ENCODE results near the gene C10orf71. TPM values are rescaled to one million over a fixed set of nuclear protein-coding genes. Genes with fewer than 3 reads are reported as not detected.

C10orf71 gene
- total RNA-seq, 1 donor from 2014 or later, result not detected

DNA sequence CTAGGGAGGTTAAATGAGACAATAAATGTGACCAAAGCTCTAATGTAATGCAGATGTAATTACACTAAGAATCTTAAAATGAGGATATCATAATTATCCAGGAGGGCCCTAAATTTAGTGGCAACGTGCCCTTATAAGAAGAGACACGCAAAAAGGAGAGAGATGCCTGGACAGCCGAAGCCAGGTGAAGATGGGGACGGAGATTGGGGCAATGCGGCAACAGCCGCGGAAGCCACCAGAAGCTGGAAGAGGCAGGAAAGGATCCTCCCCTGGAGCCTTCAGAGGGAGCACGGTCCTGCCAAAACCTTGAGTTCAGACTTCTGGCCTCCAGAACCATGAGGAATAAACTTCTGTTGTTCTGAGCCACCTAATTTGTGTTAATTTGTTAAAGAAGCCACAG is 25.3 kb upstream of the C10orf71 start:
- intact Hi-C loops (cut with micrococcal nuclease), result no loop called here

DNA sequence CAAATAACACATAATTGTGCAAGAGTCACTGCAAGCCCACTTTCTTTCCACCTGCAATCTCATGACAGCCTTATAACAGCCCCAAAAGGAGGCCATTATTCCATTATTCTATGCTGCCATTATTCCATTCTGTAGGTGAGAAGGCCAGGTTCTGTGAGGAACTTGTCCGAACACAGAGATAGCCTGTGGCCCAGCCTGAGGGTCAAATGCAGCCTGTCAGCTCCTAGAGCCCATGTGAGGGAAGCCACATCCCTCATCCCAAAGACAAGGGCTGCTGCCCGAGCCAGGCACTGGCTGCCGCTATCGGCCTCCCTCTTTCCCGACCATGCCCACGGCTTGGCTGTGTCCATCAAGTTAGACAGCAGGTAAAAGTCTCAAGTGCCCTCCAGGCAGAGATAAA is 24.1 kb upstream of the C10orf71 start:
- intact Hi-C loops (cut with micrococcal nuclease), result no loop called here

DNA sequence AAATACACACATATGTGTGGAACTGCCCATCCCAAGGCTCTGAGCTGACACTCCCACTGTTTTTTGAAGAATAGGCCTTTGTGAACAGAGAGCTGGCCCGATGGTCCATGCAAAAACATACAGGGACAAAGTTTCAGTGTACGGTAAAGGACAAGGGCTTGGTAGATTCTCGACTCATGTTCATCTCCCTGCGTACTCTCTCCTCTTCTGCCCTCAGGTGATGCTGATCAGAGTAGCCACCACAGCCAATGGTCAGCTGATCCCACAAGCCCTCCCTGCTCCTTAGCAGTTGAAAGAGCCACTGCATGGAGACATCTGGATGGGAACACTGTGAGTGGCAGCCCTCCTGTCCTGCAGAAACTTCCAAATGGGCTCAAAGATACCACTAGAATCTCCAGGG is 23.1 kb upstream of the C10orf71 start:
- intact Hi-C loops (cut with micrococcal nuclease), result no loop called here

DNA sequence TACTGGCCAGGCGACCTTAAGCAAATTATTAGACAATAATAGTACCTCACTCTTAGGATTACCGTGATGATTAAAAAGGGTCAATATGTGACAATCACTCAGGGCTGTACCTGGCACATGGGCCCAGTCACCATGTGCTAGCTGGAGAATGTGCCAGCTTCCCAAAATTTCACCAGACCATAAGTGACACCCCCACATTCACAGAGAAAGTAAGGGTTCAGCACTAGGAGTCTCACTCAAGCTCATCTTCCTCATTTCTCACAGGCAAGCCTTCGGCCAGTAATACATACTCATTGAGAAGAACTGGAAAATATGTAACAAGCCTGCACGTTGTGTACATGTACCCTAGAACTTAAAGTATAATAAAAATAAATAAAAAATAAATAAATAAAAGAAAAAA is 22.4 kb upstream of the C10orf71 start:
- intact Hi-C loops (cut with micrococcal nuclease), result no loop called here

DNA sequence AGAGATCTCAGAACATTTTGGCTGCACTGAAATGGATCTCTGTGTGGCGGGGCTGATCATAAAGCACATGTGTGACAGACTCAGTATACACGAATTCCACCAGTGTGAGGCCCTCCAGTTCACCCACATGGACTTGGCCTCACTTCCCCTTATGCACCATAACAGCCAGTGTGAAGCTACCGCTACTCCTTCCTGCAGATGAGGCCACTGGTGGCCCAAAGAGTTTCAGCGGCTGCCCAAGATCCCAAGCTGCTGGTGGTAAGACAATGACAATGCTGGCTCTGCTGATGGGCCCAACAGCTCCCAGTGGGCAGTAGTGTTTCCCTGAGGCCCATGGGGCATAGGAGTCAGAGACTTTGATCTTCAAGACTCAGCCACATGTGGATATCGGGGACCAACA is 21.0 kb upstream of the C10orf71 start:
- intact Hi-C loops (cut with micrococcal nuclease), result no loop called here

DNA sequence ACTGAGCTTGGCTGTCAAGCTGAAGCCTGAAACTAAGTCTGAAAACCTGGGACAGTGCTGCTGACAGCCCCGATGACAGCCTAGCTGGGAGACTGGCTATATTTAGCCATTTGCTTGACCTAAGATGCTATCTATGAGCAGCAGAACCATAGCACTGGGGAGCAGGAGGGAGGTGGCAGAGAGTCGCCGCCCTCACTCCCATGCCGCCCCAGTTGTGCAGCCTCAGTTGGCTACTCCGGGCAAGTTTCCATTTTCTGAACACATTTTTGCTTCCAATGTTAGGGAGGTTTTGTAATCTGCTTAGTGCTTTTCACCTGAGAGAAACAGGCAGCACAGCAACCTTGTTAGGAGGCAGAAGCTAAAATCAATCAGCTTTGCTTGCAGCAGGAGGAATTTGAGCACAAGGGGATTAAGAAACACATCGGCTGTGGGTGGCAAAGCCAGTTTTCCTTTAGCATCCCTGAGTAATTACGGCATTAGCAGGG is 20.4 kb upstream of the C10orf71 start:
- intact Hi-C loops (cut with micrococcal nuclease), result no loop called here

DNA sequence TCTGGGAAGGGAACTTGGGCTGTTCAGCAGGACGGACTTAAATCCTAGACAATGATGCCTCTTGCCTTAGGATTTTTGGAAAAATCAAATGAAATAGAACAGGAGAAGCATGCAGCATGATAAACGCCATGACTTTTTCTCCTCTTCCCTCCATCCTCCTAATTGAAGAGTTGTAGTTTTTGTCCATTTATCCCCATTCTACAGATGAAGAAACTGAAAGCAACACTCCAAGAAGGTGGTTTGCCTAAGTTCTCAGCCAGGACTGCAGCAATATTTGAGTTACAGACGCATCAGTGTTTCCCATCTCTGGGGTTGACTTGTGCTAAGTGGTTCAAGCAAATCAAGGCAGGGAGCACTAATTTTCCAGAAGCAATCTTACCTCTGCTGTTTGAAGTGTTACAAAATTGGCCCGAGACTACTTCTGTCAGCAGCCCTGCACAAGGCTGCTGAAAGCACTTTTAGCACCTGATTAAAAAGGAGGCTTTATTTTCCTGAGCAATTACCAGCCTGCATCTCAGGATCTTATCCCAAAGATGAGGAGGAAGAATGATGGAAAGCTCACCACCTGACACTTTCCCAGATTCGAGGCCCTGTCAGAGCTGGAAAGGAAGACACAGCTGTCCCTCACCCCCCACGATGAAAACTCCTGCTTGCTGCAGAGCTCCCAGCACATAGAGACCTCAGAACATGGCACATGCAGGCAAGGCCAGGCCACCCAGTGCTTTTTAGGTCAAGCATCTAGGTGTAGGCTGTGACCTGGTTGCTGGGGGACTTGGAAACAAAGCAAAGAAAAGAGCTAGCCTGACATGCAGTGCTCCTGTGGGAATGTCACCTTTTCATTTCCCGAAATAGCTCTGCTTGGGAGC is 19.7 kb upstream of the C10orf71 start:
- intact Hi-C loops (cut with micrococcal nuclease), result no loop called here

DNA sequence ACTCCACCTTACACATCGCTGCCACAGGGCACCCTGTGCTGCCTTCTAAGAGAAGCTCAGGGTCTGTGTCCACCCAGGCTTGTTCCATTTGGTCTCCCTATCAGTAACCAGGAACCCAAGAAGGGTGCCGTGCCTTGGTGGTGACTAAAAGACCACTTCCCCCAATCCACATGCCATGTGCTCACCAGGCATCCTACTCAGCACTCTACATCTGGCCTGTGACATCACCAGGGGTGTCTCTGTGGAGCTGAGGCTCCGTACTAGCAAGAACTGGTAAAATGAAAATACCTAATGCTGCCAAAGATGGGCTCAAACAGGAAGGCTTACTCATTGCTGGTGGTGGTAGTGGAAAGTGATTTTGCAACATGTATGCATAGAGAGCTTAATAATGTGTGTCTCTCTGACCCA is 19.0 kb upstream of the C10orf71 start:
- intact Hi-C loops (cut with micrococcal nuclease), result no loop called here

DNA sequence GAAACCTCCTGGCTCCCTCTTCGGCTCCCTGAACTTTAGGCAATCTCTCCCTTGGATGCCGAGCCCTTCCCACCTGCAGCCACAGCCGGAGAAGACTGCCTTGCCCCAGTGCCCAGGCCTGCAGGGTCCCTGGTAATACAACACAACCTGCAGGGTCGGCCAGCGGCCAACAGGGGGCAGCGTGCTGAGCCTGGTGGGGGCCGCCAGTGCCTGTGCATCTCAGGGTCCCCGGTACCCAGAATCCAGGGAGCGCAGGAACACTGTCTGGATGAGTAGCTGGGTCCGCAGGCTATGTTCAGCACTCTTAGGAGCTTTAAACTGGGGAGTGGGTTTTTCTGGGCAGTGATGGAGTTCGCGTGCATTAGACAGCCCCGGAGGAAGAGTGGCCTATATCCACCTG is 17.5 kb upstream of the C10orf71 start:
- intact Hi-C loops (cut with micrococcal nuclease), result no loop called here

DNA sequence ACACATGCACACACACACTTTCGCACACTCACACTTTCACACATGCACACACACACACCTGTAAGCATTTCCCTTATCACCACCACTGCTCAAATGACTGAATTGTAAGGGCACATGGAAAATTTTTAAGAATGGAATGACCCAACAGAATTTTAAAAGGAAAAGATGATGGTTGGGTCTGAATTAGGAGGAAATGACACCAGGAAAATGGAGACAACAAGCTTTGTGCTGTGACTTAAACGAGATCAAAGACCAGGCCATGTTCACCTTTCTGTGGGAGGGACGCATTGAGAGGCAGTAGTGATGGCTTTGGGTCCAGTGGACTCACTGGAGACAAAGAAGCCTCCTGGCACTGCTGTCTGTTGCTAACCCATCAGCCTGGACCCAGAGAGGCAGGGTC is 16.7 kb upstream of the C10orf71 start:
- intact Hi-C loops (cut with micrococcal nuclease), result no loop called here

DNA sequence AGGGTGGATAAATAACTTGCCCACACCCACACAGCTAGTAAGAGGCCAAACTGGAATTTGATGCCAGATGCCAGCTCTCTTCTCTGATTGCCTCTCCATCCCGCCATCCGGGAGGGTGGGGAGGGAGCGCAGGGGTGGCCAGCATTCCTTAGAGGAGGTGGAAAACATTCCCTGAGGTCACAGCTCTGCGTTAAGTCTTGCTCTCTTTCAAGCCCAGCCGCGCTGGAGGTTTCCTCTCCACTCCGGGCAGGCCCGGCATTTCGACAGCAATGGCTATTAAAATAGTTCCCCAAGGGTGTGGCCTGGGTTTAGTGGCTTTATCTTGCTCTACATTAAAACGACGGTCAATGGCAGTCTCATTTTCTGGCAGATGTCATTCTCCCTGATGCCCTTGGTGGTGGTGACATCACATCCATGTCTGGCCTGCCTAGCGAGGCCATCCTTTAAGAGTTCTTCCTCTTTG is 16.1 kb upstream of the C10orf71 start:
- intact Hi-C loops (cut with micrococcal nuclease), result no loop called here

DNA sequence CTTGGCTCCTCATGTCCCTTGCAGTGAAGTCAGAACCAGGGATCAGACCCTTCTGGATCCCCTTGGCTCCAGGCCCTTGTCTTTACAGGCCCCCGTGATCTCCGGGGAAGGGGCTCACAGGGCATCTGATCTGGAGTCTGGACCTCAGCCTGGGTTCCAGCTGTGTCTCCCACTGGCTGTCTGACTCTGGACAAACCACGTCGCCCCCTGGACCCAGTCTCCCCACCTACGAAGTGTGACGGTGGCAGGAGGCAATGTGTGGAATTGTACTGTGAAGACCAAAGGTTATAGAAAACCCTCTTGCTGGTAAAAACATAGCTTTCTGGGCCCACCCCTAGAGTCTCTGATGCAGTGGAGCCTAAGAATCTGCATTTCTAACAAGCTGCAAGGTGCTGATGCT is 15.5 kb upstream of the C10orf71 start:
- intact Hi-C loops (cut with micrococcal nuclease), result no loop called here

DNA sequence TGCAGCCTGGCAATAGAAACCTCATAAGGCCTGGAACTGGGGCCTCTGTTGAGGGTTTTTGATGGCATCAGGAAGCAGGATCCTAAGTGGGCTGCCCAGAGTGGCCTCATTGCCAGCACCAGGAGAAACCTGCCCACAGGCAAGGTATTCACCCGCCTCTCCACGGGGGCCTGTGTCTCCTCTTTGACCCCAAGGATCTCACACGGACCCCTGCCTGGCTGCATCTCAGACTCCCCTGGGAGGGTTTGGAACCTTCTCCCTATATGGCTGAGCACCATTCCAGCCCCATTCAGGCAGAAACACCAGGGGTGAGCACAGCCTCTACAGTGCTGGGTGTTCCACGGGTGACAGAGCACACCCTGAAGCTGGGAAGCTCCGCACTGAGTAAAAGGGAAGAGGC is 14.6 kb upstream of the C10orf71 start:
- intact Hi-C loops (cut with micrococcal nuclease), result no loop called here

DNA sequence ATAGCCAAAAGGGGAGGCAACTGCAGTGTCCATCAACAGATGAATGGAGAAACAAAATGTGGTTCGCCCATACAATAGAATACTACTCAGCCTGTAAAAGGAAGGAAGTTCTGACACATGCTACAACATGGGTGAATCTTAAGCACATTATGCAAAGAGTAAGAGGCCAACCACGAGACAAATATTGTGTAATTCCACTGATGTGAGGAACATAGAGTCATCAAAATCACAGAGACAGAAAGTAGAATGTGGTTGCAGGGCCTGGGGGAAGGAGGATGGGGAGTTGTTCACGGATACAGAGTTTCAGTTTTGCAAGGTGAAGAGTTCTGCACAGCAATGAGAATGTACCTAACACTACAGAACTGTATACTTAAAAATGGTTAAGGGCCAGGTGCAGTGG is 13.7 kb upstream of the C10orf71 start:
- intact Hi-C loops (cut with micrococcal nuclease), result no loop called here

DNA sequence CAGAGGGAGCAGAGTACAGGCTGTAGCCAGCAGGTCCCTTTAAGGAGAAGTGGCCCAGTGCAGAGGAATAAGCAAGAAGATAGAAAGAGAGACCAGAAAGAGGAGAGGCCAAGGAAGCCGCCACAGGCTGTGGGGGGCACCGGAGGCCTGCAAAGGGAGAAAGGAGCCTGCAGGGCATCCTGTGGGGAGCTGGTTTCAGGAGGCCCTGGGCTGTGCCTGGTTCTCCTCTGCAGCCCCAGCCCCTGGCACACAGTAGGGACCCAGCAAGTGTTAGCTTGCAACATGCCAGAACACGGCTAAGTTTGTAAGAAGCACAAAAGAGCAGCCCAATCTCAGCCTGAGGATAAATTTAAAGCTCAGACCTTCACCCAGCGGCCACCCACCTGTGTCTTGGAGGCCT is 12.3 kb upstream of the C10orf71 start:
- intact Hi-C loops (cut with micrococcal nuclease), result no loop called here

DNA sequence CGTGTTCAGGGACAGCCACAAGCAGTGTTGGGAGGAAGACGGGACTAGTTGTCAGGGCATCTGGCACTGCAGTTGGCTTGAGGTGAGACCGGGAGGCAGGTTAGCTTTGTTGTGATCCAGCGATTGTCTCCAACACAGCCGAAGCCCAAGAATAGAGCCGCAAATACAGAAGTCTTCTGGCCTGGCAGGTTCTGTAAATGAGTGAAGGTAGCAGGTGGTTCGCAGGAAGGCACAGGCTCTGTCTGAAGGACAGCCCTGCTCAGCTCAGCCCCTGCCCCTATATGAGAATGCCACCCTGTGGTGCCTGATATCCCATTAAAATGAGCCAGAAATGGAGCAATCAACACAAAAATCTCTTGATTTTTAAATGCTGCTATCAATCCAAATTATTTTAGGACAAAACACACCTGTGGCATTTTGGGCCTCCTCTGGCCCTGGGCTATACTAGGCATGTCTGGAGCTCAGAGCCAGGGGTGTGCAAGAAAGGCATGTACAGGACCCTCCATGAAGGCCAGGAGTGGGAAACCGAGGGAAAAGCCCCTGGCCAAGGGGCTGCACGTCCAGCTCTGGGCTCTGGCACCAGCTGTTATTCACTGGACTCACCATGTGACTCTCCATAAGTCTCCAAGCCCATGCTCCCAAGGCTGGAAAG is 11.2 kb upstream of the C10orf71 start:
- intact Hi-C loops (cut with micrococcal nuclease), result no loop called here

DNA sequence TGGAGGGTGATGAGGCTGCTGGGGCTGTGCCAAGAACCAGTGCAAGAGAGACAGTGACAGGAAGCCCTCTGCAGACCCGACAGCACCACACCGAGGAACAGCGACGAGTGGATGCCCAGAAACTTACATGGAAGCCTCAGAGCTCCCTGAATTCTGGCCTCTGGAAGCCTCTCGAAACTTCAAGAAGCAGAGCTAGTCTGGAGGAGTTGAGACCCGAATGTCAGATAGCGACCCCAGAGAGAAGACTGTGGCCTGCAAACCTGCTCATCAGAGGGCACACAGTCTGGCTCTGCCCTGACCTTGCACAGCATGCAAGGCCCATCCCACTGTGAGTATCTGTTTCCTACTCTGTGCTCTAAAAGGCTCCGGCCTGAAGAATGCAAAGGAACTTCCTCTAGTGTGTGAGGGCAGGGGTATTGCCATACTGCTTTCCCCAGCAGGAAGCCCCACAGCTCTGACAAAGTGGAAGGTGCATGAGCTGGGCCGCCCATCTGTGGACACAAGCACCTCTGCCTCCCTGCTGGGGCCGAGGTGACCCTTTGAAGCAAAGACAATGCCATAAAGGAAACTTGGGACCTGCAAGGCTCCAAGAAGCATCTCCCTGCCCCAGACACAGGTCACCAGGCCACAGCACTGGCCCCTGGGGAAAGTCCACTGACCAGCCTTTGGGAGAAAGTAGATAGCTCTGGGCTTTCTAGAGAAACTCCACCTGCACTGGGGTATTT is 10.5 kb upstream of the C10orf71 start:
- intact Hi-C loops (cut with micrococcal nuclease), result no loop called here

DNA sequence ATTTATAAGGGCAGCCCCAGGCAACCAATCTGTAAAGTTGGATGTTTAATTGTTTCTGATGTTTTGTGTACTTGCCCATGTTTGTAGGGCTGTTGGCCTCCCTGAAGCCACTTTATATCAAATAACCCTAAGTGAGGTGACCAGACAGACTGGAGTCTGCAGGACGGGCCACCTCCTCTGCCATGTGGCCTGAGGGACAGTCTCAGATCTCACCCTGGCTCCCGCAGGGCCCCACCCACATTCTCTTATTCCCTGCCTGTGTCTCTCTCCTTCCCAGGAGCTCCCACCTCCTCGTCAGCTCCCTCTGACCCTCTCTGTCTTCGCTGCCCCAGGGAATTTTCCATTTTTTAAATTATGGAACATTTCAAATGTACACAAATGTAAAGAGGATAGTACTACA is 9.5 kb upstream of the C10orf71 start:
- intact Hi-C loops (cut with micrococcal nuclease), result no loop called here

DNA sequence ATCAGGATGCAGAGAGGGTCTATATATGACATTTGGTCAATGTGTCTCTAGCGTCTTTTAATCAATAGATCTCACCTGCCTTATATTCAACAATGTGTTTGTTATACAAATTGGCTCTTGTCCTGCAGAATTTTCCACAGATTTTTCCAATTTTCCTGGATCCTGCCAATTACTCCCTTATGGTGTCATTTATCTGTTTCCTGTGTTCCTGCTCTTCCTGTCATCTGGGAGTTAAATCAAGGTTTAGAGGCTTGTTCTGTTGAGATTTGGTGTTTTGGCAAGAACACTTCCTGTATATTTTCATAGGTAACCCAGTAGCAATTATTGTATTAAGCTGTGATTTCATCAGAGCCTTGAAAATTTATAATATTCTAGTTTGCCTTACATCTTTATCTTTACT is 8.8 kb upstream of the C10orf71 start:
- intact Hi-C loops (cut with micrococcal nuclease), result no loop called here

DNA sequence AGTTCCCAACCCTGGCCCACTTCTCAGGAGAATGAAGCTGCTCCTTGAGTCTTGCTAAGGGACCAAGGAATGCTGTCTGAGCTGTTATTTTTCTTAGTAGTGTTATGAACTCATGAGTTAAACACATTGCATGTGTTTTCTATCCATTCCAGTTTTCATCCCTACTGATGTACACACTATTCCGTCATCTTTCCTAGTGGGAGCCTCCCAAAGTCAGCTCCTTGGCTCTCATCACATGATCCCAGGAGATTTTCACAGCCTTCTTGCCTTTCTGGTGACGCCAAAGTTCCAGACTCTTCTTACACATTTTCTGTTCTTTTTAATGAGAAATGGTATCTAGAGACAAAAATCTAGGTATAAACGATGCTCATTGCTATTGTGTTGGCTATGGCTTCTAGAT is 8.4 kb upstream of the C10orf71 start:
- intact Hi-C loops (cut with micrococcal nuclease), result no loop called here

DNA sequence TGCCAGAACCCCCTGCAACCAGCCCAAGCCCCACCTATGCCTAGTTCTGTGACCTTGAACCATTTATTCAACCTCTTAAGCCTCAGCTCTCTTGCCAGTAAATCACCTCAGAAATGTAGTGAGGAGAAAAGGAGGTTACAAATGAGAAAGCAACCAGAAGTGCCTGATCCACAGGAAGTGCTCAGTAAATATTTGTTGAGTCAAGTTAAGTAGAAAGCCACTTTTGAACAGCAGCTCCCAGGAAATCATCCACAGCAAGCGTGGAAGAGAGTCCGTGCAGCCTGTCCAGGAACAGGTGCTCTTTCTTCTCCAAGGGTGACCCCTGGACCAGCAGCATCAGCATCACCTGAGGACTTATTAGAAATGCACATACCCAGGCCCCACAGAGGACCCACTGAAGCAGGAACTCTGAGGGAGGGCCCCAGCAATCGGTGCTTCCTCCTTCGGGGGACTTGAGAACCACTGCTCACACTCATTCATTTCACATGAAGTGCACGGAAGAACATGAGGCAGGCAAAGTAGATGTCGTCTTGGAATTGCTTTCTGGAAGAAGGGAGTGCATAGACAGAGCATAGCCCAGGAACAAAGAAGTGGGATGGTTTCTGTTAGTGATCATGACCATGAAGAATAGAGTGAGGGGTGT is 6.3 kb upstream of the C10orf71 start:
- intact Hi-C loops (cut with micrococcal nuclease), result no loop called here

DNA sequence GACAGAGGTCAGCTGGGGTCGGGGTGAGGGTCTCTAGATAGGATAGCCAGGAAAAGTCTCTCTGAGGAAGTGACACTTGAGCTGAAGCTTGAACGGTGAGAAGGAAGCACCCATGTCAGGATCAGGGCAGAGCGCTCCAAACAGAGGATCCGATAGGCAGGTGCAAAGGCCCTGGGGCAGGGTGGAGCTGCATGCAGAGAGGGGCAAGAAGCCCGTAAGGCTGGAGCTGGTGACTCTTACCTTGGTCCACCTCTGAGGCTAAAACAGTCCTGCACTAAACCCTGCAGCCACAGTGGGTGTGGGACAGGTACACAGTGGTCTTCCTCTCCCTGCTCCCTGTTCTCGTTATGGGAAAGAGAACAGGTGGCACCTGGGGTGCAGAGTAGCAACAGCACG is 5.8 kb upstream of the C10orf71 start:
- intact Hi-C loops (cut with micrococcal nuclease), result no loop called here

Measured in T-helper 1 cell treated with Interleukin-12 subunit alpha and Interleukin-12 subunit beta and Interleukin-4 antibody, amounts not matched to agents 30 ng/mL and 1 ng/mL, for 36 hours (primary cell).